Cardiac ventricle fibroblast (primary cell): ENCODE results near the gene RCAN2. TPM values are rescaled to one million over a fixed set of nuclear protein-coding genes. Genes with fewer than 3 reads are reported as not detected.

Experiments
- total RNA-seq: library from RNA; depleted of rRNA; stranded (reverse); fragments of >200 nt; gene quantifications from 2 replicates; pipeline ENCODE4 v1.2.3, GENCODE V29; 2015

Gene RCAN2
- 0.10 and 0.37 TPM in 2 replicates for total RNA-seq

DNA sequence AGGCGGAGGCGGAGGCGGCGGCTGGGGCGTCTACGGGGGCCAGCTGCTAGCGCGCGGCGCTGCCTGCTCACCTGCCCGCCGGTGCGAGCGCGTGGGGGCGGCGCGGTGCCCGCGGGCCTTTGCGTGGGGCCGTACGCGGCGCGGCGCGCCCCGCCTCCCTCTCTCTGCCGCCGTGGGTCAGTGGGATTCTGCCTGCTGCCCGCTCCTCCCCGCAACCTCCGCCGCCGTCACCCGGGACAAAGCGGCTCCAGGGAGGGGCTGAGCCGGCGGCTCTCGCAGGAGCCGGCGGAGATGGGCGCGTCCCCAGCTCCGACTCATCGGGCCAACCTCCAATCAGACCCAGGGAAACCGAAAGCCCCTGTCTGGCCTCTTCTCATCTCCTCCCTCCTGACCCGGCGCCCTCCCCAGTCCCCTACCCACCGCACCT, at the start of gene RCAN2:
Gene RCAN2, minus strand, starts transcription at position 249 of the 427 bp plus-strand sequence.

Other genes starting within 250 kb of the RCAN2 start
- 0.05 and 0.19 TPM in 2 replicates for gene CYP39A1, start 161.4 kb upstream of the RCAN2 start, total RNA-seq
- 0.73 and 1.7 TPM in 2 replicates for gene SLC25A27, start 161.5 kb upstream of the RCAN2 start, total RNA-seq
- gene TDRD6, start 196.4 kb upstream of the RCAN2 start, total RNA-seq, result under 0.01 TPM in 1 of 2 replicates, not detected in the other
- not detected in 2 replicates for gene PLA2G7, start 243.9 kb upstream of the RCAN2 start, total RNA-seq